SKM-1 treated with dmso at 0.1 percent for 144 hours (cell line): Measurements from ENCODE around the gene GALNT18.

Source experiments
- DNase-seq: peaks from one replicate; lab custom pipeline; 2025; ENCODE audit not compliant: unreplicated experiment; lab: John Stamatoyannopoulos, UW

GALNT18 gene

GRCh38 chr11:11533751-11534150, 88.1 kb downstream of the GALNT18 start:
- no peak for DNase-seq

GRCh38 chr11:11533057-11533456, 88.7 kb downstream of the GALNT18 start:
- DNase-seq, result no peak

- DNase-seq, result no peak
Measured at GRCh38 chr11:11532574-11532973, 89.2 kb downstream of the GALNT18 start.

GRCh38 chr11:11531131-11531908, 90.5 kb downstream of the GALNT18 start:
- DNase-seq, result no peak

- DNase-seq, result no peak
Measured at GRCh38 chr11:11528986-11529385, 92.8 kb downstream of the GALNT18 start.

- no peak for DNase-seq
Measured at GRCh38 chr11:11525283-11525682, 96.5 kb downstream of the GALNT18 start.

- DNase-seq, result no peak
Measured at GRCh38 chr11:11524436-11525061, 97.3 kb downstream of the GALNT18 start.

- no peak for DNase-seq
Measured at GRCh38 chr11:11522591-11522990, 99.2 kb downstream of the GALNT18 start.

- no peak for DNase-seq
Measured at GRCh38 chr11:11521306-11522002, 100.4 kb downstream of the GALNT18 start.

- DNase-seq, result no peak
Measured at GRCh38 chr11:11520231-11521015, 101.4 kb downstream of the GALNT18 start.

- no peak for DNase-seq
Measured at GRCh38 chr11:11519184-11519583, 102.6 kb downstream of the GALNT18 start.

- no peak for DNase-seq
Measured at GRCh38 chr11:11514246-11514645, 107.6 kb downstream of the GALNT18 start.

- DNase-seq, result no peak
Measured at GRCh38 chr11:11513422-11513821, 108.4 kb downstream of the GALNT18 start.

- DNase-seq, result no peak
Measured at GRCh38 chr11:11512929-11513328, 108.9 kb downstream of the GALNT18 start.

GRCh38 chr11:11512502-11512901, 109.3 kb downstream of the GALNT18 start:
- no peak for DNase-seq

- DNase-seq, result no peak
Measured at GRCh38 chr11:11512090-11512489, 109.7 kb downstream of the GALNT18 start.

- no peak for DNase-seq
Measured at GRCh38 chr11:11510939-11511338, 110.9 kb downstream of the GALNT18 start.

- DNase-seq, result no peak
Measured at GRCh38 chr11:11505692-11506091, 116.1 kb downstream of the GALNT18 start.

GRCh38 chr11:11505190-11505589, 116.6 kb downstream of the GALNT18 start:
- DNase-seq, result no peak

- DNase-seq, result no peak
Measured at GRCh38 chr11:11504071-11504470, 117.7 kb downstream of the GALNT18 start.

GRCh38 chr11:11502263-11502861, 119.4 kb downstream of the GALNT18 start:
- DNase-seq, result no peak
